PC-3 (cell line): Measurements from ENCODE around the gene SCARB1.

ENCODE experiments used
- CTCF ChIP-seq: fragments of 300-600 bp; sonication (generic); conservative IDR thresholded peaks from 2 replicates; pipeline ENCODE4 v1.5.1; 2017; ENCODE audit warnings: antibody characterized with exemption, low read depth, mild to moderate bottlenecking, low read length
- EZH2phosphoT487 ChIP-seq: fragments of 300-600 bp; sonication (generic); IDR thresholded peaks from 2 replicates; pipeline ENCODE4 v1.6.1; 2018; ENCODE audit warnings: mild to moderate bottlenecking, antibody characterized with exemption, low read length, borderline replicate concordance

- TF ChIP-seq CTCF (no peak), EZH2phosphoT487 (no peak)
Observed at GRCh38 chr12:124768452-124769162, 95.1 kb downstream of the SCARB1 start.
